HL-60 (cell line): Measurements from ENCODE around the gene NPAS2.

Experiments
- POLR2AphosphoS5 ChIP-seq: IDR thresholded peaks from 2 replicates; pipeline ENCODE4 v1.6.1; 2012; ENCODE audit warnings: low read depth
- TF ChIP-seq, protein P1 (sequence below): IDR thresholded peaks from one replicate; pipeline ENCODE4 v1.5.1; 2011; ENCODE audit warnings: low read length, control low read depth, inconsistent platforms; ENCODE audit not compliant: insufficient read depth
- TF ChIP-seq, protein P2 (sequence below): IDR thresholded peaks from 2 replicates; pipeline ENCODE4 v1.6.1; 2012; ENCODE audit warnings: low read depth; ENCODE audit not compliant: insufficient replicate concordance

DNA sequence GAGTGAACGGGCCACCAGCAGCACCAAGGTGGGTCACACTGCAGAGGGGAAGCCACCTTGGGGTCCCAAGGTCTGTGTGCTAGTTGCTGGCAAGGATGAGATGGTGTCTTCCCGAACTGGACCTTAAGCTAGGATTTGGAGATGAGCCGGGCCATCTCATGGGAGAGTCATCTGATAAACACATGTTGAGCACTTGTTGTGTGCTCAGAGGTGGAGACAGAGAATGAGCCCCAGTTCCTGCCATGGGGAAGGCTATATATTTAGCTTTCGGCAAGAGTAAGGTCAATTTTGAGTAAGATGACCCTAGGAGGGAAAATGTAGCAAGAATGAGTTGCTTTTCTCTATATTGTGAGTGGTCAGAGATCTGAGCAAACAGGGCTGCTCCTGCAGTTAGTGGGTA, 140.7 kb downstream of the NPAS2 start:
- TF ChIP-seq, protein P1, sequence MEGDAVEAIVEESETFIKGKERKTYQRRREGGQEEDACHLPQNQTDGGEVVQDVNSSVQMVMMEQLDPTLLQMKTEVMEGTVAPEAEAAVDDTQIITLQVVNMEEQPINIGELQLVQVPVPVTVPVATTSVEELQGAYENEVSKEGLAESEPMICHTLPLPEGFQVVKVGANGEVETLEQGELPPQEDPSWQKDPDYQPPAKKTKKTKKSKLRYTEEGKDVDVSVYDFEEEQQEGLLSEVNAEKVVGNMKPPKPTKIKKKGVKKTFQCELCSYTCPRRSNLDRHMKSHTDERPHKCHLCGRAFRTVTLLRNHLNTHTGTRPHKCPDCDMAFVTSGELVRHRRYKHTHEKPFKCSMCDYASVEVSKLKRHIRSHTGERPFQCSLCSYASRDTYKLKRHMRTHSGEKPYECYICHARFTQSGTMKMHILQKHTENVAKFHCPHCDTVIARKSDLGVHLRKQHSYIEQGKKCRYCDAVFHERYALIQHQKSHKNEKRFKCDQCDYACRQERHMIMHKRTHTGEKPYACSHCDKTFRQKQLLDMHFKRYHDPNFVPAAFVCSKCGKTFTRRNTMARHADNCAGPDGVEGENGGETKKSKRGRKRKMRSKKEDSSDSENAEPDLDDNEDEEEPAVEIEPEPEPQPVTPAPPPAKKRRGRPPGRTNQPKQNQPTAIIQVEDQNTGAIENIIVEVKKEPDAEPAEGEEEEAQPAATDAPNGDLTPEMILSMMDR = no peak
- TF ChIP-seq, protein P2, sequence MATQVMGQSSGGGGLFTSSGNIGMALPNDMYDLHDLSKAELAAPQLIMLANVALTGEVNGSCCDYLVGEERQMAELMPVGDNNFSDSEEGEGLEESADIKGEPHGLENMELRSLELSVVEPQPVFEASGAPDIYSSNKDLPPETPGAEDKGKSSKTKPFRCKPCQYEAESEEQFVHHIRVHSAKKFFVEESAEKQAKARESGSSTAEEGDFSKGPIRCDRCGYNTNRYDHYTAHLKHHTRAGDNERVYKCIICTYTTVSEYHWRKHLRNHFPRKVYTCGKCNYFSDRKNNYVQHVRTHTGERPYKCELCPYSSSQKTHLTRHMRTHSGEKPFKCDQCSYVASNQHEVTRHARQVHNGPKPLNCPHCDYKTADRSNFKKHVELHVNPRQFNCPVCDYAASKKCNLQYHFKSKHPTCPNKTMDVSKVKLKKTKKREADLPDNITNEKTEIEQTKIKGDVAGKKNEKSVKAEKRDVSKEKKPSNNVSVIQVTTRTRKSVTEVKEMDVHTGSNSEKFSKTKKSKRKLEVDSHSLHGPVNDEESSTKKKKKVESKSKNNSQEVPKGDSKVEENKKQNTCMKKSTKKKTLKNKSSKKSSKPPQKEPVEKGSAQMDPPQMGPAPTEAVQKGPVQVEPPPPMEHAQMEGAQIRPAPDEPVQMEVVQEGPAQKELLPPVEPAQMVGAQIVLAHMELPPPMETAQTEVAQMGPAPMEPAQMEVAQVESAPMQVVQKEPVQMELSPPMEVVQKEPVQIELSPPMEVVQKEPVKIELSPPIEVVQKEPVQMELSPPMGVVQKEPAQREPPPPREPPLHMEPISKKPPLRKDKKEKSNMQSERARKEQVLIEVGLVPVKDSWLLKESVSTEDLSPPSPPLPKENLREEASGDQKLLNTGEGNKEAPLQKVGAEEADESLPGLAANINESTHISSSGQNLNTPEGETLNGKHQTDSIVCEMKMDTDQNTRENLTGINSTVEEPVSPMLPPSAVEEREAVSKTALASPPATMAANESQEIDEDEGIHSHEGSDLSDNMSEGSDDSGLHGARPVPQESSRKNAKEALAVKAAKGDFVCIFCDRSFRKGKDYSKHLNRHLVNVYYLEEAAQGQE = no peak
- TF ChIP-seq POLR2AphosphoS5 = no peak
